Endothelial cell of umbilical vein (primary cell): ENCODE measurements around the gene CGB2.

Experiments
- CTCF ChIP-seq, 2 donors: IDR thresholded peaks; 1 replicate in 1 of 2; 2 replicates in 1 of 2; pipeline ENCODE4 v1.5.1; 2011; ENCODE audit warnings: low read length in 2 of 2, mild to moderate bottlenecking in 2 of 2, moderate library complexity in 2 of 2, control low read depth in 1 of 2, inconsistent platforms in 1 of 2, low read depth in 1 of 2; ENCODE audit not compliant: insufficient read depth in 1 of 2; ENCODE audit errors: extremely low read depth in 1 of 2
- EZH2 ChIP-seq: IDR thresholded peaks from 2 replicates; pipeline ENCODE4 v1.6.1; 2012; ENCODE audit warnings: borderline replicate concordance, low read depth, mild to moderate bottlenecking, moderate library complexity, low read length, inconsistent platforms; ENCODE audit not compliant: severe bottlenecking
- POLR2A ChIP-seq: IDR thresholded peaks from 2 replicates; pipeline ENCODE4 v1.6.1; 2012; ENCODE audit warnings: low read depth, mild to moderate bottlenecking, control low read depth, low read length

- no peak for TF ChIP-seq EZH2
- TF ChIP-seq CTCF (IDR thresholded peaks at IDR 0.05; ENCODE audit: extremely low read depth in 1 of 2, insufficient read depth in 1 of 2, low read depth in 1 of 2, low read length in 2 of 2) = no peak
- no peak for TF ChIP-seq POLR2A
These were observed 10.5 kb downstream of the CGB2 start for GRCh38 chr19:49042177-49042576.
